Stimulated activated CD4-positive, alpha-beta T cell treated with anti-CD3 and anti-CD28 coated beads, Interleukin-4, amount 100 ng/mL, for 48 hours (primary cell): Measurements from ENCODE around the gene DNAI4.

Experiments
- DNase-seq, 2 donors: peaks; one replicate each; pipeline ENCODE4 v3.0.0-alpha.2; 2020; ENCODE audit warnings: low read depth in 2 of 2

The DNAI4 gene

GRCh38 chr1:66767626-66768025, 157.0 kb downstream of the DNAI4 start:
- no peak for DNase-seq

DNA sequence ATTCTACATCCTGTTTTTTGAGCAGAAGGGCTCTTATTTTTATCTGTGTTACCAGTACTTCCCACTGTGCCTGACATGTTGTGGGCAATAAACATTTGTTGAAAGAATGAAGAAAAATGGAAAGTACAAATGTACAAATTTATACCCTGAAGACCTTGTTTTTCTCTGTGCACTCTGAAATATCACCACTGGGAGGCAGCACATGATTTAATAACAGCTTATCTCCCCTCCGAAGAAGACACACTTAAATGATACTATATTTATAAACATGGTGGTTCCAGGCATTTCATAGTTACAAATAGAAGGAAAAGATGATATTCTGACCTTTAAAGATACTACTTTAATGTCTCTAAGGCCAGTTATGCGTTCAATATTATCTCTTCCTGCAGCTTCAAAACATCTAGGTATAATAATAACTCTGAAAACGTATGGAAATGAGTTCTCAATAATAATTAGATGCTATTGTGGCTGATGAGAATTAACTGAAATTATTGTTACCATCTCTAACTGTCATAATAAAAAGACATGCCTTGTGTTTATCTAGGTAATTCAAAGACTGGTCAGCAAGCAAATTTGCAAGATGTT, 159.6 kb downstream of the DNAI4 start:
- peak; percentile 30 to 37 for DNase-seq
